ENCODE data around the gene FDX1.
"Not testable (repeated sequence)": the region's sequence is repeated elsewhere in the genome, so short reads cannot be mapped to it uniquely, and the experiment has no call there.

Gene FDX1, protein sequence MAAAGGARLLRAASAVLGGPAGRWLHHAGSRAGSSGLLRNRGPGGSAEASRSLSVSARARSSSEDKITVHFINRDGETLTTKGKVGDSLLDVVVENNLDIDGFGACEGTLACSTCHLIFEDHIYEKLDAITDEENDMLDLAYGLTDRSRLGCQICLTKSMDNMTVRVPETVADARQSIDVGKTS

DNA sequence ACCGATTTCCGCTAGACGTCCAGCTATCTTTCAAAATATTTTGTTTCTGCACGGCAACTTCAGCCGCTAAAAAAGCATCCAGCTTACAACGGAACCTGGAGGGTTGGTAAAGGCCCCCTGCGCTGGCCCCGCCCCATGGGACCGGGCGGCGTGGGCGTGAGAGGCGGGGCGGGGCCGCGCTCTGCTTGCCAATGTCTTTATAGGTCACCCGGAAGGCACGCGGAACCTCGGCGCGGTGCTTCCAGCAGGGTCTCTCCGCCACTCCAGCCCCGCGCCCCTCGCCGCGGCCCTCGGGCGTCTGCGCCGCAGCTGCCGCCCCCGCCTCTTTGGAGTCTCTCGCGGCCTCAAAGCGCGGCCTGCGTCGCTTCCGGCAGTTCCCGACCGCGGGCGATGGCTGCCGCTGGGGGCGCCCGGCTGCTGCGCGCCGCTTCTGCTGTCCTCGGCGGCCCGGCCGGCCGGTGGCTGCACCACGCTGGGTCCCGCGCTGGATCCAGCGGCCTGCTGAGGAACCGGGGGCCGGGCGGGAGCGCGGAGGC, at the start of gene FDX1:
Gene FDX1 (plus strand): TSS at position 218 of the 536 bp plus-strand sequence. CDS start 173 bp downstream, at position 391.
- peak; percentile 83 for DNase-seq

GRCh38 chr11:110380836-110381622, 48.7 kb upstream of the FDX1 start:
- no peak for DNase-seq

- DNase-seq, result not testable (repeated sequence)
Observed at GRCh38 chr11:110388231-110388630, 41.5 kb upstream of the FDX1 start.

GRCh38 chr11:110389965-110390364, 39.8 kb upstream of the FDX1 start:
- no peak for DNase-seq

DNA sequence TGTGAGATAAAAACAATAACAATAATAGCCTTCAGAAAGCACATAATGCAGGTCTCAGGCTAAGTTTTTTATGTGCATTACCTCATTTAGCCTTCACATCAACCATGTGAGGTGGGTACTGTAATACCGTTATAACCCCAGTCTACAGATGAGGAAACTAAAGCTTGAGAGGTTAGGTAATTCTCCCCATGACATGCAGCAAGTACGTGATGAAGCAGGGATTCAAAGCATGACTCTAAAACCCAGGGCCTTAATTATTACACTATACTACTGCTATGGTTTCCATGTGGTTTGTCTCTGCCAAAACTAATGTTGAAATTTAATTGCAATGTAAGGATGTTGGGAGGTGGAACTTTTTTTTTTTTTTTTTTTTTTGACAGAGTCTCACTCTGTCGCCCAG, 37.7 kb upstream of the FDX1 start:
- no peak for DNase-seq

GRCh38 chr11:110397668-110398286, 32.0 kb upstream of the FDX1 start:
- not testable (repeated sequence) for DNase-seq

DNA sequence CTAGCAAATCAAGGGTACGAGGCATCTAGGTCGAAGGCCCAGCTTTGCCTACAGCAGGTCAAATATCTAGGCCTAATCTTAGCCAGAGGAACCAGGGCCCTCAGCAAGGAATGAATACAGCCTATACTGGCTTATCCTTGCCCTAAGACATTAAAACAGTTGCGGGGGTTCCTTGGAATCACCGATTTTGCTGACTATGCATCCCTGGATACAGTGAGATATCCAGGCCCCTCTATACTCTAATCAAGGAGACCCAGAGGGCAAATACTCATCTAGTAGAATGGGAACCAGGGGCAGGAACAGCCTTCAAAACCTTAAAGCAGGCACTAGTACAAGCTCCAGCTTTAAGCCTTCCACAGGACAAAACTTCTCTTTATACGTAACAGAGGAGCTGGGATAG, 26.2 kb upstream of the FDX1 start:
- not testable (repeated sequence) for DNase-seq

GRCh38 chr11:110405636-110406035, 24.1 kb upstream of the FDX1 start:
- DNase-seq, result not testable (repeated sequence)

GRCh38 chr11:110407315-110407714, 22.4 kb upstream of the FDX1 start:
- DNase-seq, result no peak

- DNase-seq, result no peak
Observed at GRCh38 chr11:110409174-110409573, 20.6 kb upstream of the FDX1 start.

- no peak for DNase-seq
Observed at GRCh38 chr11:110410651-110411050, 19.1 kb upstream of the FDX1 start.

- no peak for DNase-seq
Observed at GRCh38 chr11:110415081-110415480, 14.7 kb upstream of the FDX1 start.

- not testable (repeated sequence) for DNase-seq
Observed at GRCh38 chr11:110421658-110422057, 8.1 kb upstream of the FDX1 start.

GRCh38 chr11:110422306-110422905, 7.3 kb upstream of the FDX1 start:
- DNase-seq, result no peak

DNA sequence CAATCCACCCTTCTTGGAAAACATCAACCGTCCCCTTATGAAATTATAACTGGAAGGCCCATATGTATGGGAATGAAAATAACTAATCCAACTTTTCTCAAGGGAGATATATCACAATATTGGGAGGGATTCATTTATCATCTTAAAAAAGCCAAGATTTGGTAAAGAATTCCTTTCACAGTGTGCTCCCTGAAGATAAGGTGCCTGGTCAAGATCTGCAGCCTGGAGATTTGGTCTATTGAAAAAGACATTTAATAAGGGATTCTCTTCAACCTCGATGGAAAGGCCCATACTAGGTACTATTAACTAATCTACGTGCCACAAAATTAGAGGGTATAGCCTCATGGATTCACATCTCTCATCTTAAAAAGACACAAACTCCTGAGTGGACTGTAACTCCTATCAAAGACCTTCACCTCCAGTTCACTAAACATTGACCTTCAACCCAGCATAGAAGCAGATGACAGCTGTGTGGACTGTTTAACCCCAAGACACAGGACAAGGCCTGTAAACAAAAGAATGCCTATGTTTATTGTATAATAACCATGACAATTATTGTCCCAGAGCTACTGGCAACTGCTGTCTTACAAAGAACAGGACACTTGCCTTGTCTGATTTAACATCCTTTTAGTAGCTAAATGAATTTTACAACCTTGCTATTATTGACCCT, 4.8 kb upstream of the FDX1 start:
- no peak for DNase-seq

DNA sequence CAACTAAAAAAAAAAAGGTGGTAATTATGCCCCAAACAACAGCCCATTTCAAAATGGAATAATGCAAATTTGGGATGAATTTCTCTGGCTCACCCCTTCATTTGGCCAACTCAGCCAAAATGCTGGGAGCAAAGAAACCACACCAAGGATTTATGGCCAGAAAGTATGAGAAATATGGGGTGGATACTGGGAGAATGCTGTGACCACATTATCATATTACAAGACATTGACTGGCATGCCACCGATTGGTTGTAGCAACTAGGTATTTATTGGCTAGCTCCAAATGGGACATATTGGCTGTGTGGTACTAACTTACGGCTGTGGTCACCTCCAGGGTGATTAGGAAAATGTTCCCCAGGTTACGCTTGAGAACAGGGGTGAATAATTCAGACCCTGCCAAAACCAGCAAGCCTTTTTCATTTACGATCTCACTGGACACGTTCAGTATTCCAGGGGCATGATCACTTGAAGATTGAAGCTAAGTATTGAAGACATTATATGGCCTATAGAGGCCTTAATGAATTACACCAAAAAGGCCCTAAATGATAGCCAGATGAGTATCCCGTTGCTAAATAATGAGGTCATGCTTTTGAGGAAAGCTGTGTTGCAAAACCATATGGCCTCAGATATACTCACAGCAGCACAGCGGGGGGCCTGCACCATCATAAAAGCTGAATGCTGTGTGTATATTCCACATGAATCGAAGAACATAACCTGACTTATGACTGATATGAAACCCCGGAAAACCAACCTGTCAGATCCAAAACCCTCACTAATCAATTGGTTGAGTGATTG, 3.8 kb upstream of the FDX1 start:
- DNase-seq, result no peak

GRCh38 chr11:110428040-110428439, 1.7 kb upstream of the FDX1 start:
- no peak for DNase-seq

DNA sequence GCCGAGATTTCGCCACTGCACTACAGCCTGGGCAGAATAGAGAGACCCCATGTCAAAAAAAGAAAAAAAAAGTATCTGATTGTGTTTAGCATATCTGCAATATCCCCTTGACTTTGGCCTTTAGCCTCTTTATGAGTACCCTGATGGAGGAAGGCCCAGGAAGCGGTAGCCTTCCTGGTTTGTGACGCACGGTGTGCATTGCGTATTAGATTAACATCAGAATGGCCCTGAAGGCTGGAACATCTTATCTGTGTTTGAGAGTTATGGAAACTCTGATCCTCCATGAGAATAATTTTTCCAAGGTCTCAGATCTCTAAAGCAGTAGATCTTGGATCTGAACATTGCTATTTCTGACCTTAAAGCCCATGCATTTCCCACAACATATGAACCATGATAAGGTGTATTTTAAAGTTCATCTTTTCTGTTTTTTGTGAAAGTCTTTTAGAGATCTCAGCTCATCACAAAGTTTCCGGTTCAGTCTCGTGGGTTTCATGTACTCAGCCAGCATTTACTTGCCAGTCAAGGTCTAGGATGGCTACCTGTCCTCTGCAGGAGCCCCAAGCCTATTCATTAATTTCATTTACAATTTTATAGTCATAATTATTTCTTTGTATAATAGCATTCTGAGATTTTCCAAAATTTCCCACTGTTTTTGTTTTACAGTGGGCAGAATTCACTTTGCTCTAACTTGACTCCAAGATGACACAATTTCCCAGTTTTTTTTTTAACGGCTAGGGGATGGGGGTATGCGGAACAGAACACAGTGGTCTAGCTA, 605 bp upstream of the FDX1 start:
- DNase-seq, result no peak

GRCh38 chr11:110430267-110431050, 711 bp downstream of the FDX1 start:
- DNase-seq, result no peak

GRCh38 chr11:110431051-110431672, 1.4 kb downstream of the FDX1 start:
- no peak for DNase-seq
